ENCODE data around the gene IFNL2.

GRCh38 chr19:39252458-39252857, 15.7 kb upstream of the IFNL2 start:
- no peak for TF ChIP-seq POLR2A (IDR thresholded peaks at IDR 0.05)
- TF ChIP-seq, protein P1, sequence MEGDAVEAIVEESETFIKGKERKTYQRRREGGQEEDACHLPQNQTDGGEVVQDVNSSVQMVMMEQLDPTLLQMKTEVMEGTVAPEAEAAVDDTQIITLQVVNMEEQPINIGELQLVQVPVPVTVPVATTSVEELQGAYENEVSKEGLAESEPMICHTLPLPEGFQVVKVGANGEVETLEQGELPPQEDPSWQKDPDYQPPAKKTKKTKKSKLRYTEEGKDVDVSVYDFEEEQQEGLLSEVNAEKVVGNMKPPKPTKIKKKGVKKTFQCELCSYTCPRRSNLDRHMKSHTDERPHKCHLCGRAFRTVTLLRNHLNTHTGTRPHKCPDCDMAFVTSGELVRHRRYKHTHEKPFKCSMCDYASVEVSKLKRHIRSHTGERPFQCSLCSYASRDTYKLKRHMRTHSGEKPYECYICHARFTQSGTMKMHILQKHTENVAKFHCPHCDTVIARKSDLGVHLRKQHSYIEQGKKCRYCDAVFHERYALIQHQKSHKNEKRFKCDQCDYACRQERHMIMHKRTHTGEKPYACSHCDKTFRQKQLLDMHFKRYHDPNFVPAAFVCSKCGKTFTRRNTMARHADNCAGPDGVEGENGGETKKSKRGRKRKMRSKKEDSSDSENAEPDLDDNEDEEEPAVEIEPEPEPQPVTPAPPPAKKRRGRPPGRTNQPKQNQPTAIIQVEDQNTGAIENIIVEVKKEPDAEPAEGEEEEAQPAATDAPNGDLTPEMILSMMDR (IDR thresholded peaks at IDR 0.05), result no peak
